ENCODE data around the gene GPS1.

GPS1 gene

GRCh38 chr17:82060001-82060380 is 8.3 kb downstream of the GPS1 start:
- no peaks in the 10 kb centered on the region for H4K20me1 ChIP-seq (ENCODE audit: low read depth, low read length)
- no peak for TF ChIP-seq EZH2phosphoT487 (conservative IDR thresholded peaks at IDR 0.05; ENCODE audit: low read length)
- TF ChIP-seq CTCF (IDR thresholded peaks at IDR 0.05; ENCODE audit: insufficient read depth, low read length, poor library complexity, severe bottlenecking), result no peak
- no peak overlapping the region for H3K4me2 ChIP-seq (ENCODE audit: low read depth, low read length, poor library complexity, severe bottlenecking)
- H3K9me2 ChIP-seq (replicated peaks; ENCODE audit: insufficient read depth, low read length), result no peaks in the 10 kb centered on the region
- H3K27me3 ChIP-seq (ENCODE audit: low read length), result no peaks in the 10 kb centered on the region
- H3K36me3 ChIP-seq (ENCODE audit: low read length), result no peaks in the 10 kb centered on the region
- no peak overlapping the region for H2AFZ ChIP-seq (ENCODE audit: low read depth, low read length, severe bottlenecking)
- peaks cover 3% of the 10 kb centered on the region; the same call in 1 of the 2 replicates for H3K79me2 ChIP-seq (ENCODE audit: insufficient read depth, low read length)
- no peaks in the 10 kb centered on the region for H3K9me3 ChIP-seq (ENCODE audit: insufficient read depth, low read length)
- H3K27ac ChIP-seq (ENCODE audit: low read depth, low read length), result no peak overlapping the region
- H3K9ac ChIP-seq (ENCODE audit: low read length), result no peak overlapping the region
- H3K4me3 ChIP-seq (ENCODE audit: insufficient read depth, low read length, poor library complexity, severe bottlenecking), result no peak overlapping the region
- H3F3A ChIP-seq (ENCODE audit: insufficient read depth), result no peaks in the 10 kb centered on the region

- no peaks in the 10 kb centered on the region for H3K9me3 ChIP-seq (ENCODE audit: insufficient read depth, low read length)
- peaks cover 8% of the 10 kb centered on the region; the same call in 1 of the 2 replicates for H3K79me2 ChIP-seq (ENCODE audit: insufficient read depth, low read length)
- H3K9ac ChIP-seq (ENCODE audit: low read length), result no peak overlapping the region
- H3F3A ChIP-seq (ENCODE audit: insufficient read depth), result no peaks in the 10 kb centered on the region
- H3K9me2 ChIP-seq (replicated peaks; ENCODE audit: insufficient read depth, low read length), result no peaks in the 10 kb centered on the region
- no peak overlapping the region for H3K27ac ChIP-seq (ENCODE audit: low read depth, low read length)
- no peaks in the 10 kb centered on the region for H4K20me1 ChIP-seq (ENCODE audit: low read depth, low read length)
- no peaks in the 10 kb centered on the region for H3K36me3 ChIP-seq (ENCODE audit: low read length)
- no peak for TF ChIP-seq EZH2phosphoT487 (conservative IDR thresholded peaks at IDR 0.05; ENCODE audit: low read length)
- TF ChIP-seq CTCF (IDR thresholded peaks at IDR 0.05; ENCODE audit: insufficient read depth, low read length, poor library complexity, severe bottlenecking), result no peak
- no peaks in the 10 kb centered on the region for H3K27me3 ChIP-seq (ENCODE audit: low read length)
- no peak overlapping the region for H3K4me3 ChIP-seq (ENCODE audit: insufficient read depth, low read length, poor library complexity, severe bottlenecking)
- no peak overlapping the region for H3K4me2 ChIP-seq (ENCODE audit: low read depth, low read length, poor library complexity, severe bottlenecking)
- no peak overlapping the region for H2AFZ ChIP-seq (ENCODE audit: low read depth, low read length, severe bottlenecking)
Observed at GRCh38 chr17:82060614-82061013, 8.9 kb downstream of the GPS1 start.

- no peak overlapping the region for H2AFZ ChIP-seq (ENCODE audit: low read depth, low read length, severe bottlenecking)
- H3K4me2 ChIP-seq (ENCODE audit: low read depth, low read length, poor library complexity, severe bottlenecking), result no peak overlapping the region
- no peak overlapping the region for H3K9ac ChIP-seq (ENCODE audit: low read length)
- no peak overlapping the region for H3K4me3 ChIP-seq (ENCODE audit: insufficient read depth, low read length, poor library complexity, severe bottlenecking)
- H4K20me1 ChIP-seq (ENCODE audit: low read depth, low read length), result no peaks in the 10 kb centered on the region
- H3F3A ChIP-seq (ENCODE audit: insufficient read depth), result no peaks in the 10 kb centered on the region
- H3K9me3 ChIP-seq (ENCODE audit: insufficient read depth, low read length), result no peaks in the 10 kb centered on the region
- no peaks in the 10 kb centered on the region for H3K27me3 ChIP-seq (ENCODE audit: low read length)
- no peak overlapping the region for H3K27ac ChIP-seq (ENCODE audit: low read depth, low read length)
- H3K36me3 ChIP-seq (ENCODE audit: low read length), result no peaks in the 10 kb centered on the region
- peaks cover 8% of the 10 kb centered on the region; the same call in 1 of the 2 replicates for H3K79me2 ChIP-seq (ENCODE audit: insufficient read depth, low read length)
- no peaks in the 10 kb centered on the region for H3K9me2 ChIP-seq (replicated peaks; ENCODE audit: insufficient read depth, low read length)
- TF ChIP-seq EZH2phosphoT487 (conservative IDR thresholded peaks at IDR 0.05; ENCODE audit: low read length) (no peak), CTCF (IDR thresholded peaks at IDR 0.05; ENCODE audit: insufficient read depth, low read length, poor library complexity, severe bottlenecking) (no peak)
Observed at GRCh38 chr17:82061047-82061925, 9.6 kb downstream of the GPS1 start.
